Common myeloid progenitor, CD34-positive (primary cell): Measurements from ENCODE around the gene CELF2.

ENCODE experiments used
- CTCF ChIA-PET: fragments of 350-600 bp; sonication (Branson Sonifier 250); formaldehyde crosslinking; loops from one replicate; lab custom pipeline; 2021; ENCODE audit warnings: antibody characterized with exemption; lab: Charles Lee
- POLR2A ChIA-PET: fragments of 350-600 bp; sonication (Branson Sonifier 250); formaldehyde crosslinking; loops from one replicate; lab custom pipeline; 2021; ENCODE audit warnings: antibody characterized with exemption; lab: Charles Lee
- DNase-seq, 3 donors: peaks; one replicate each; pipeline versions ENCODE4 v3.0.0 to v3.0.0-alpha.2; 2013
- H3K27ac ChIP-seq, 2 experiments: 1 replicate in 1 of 2; 2 replicates in 1 of 2; pipeline ENCODE4 v1.7.0; 2013; ENCODE audit warnings: inconsistent platforms in 2 of 2, low read length in 2 of 2, mild to moderate bottlenecking in 2 of 2, low read depth in 1 of 2, moderate library complexity in 1 of 2; ENCODE audit not compliant: severe bottlenecking in 2 of 2, insufficient read depth in 1 of 2, poor library complexity in 1 of 2
- H3K27me3 ChIP-seq, 5 experiments: replicated peaks in 2 of 5; 1 replicate in 3 of 5; 2 replicates in 2 of 5; pipeline versions ENCODE4 v1.6.1 to v1.7.0; 2013; ENCODE audit warnings: low read length in 4 of 5, mild to moderate bottlenecking in 2 of 5, moderate library complexity in 2 of 5, inconsistent platforms in 1 of 5; ENCODE audit not compliant: insufficient read depth in 5 of 5, control insufficient read depth in 4 of 5
- H3K36me3 ChIP-seq, 4 experiments: 1 replicate in 2 of 4; 2 replicates in 2 of 4; pipeline versions ENCODE4 v1.6.1 to v1.7.0; 2013; ENCODE audit warnings: low read length in 3 of 4, control low read depth in 1 of 4, mild to moderate bottlenecking in 1 of 4; ENCODE audit not compliant: control insufficient read depth in 4 of 4, insufficient read depth in 4 of 4
- H3K4me1 ChIP-seq, 4 experiments: 1 replicate in 3 of 4; 2 replicates in 1 of 4; pipeline versions ENCODE4 v1.6.1 to v1.7.1; 2013; ENCODE audit warnings: low read length in 3 of 4, mild to moderate bottlenecking in 3 of 4, control low read depth in 1 of 4, inconsistent platforms in 1 of 4, moderate library complexity in 1 of 4; ENCODE audit not compliant: control insufficient read depth in 4 of 4, insufficient read depth in 4 of 4; ENCODE audit errors: control extremely low read depth in 1 of 4
- H3K4me3 ChIP-seq, 7 experiments: 1 replicate in 4 of 7; 2 replicates in 3 of 7; pipeline versions ENCODE4 v1.5.1 to v1.7.0; 2013; ENCODE audit warnings: mild to moderate bottlenecking in 7 of 7, low read length in 6 of 7, moderate library complexity in 6 of 7, inconsistent platforms in 2 of 7, low read depth in 2 of 7, control low read depth in 1 of 7; ENCODE audit not compliant: insufficient read depth in 4 of 7, control insufficient read depth in 1 of 7; ENCODE audit errors: extremely low read depth in 1 of 7
- H3K9me3 ChIP-seq, 5 experiments: 1 replicate in 4 of 5; 2 replicates in 1 of 5; pipeline versions ENCODE4 v1.6.1 to v1.7.1; 2013; ENCODE audit warnings: low read length in 4 of 5, mild to moderate bottlenecking in 2 of 5, inconsistent platforms in 1 of 5, low read depth in 1 of 5, moderate library complexity in 1 of 5; ENCODE audit not compliant: control insufficient read depth in 4 of 5, insufficient read depth in 2 of 5; ENCODE audit errors: control extremely low read depth in 1 of 5
- WGBS: methylation state at CpG from one replicate; pipeline ENCODE4 v1.1.5; 2013; ENCODE audit not compliant: insufficient coverage; 5-methylcytosine and 5-hydroxymethylcytosine counted together

Gene CELF2

GRCh38 chr10:11050301-11051287 lies 32.9 kb downstream of the CELF2 start:
- CTCF ChIA-PET, result no interaction called here
- H3K27me3 ChIP-seq, result no peaks in the 10 kb centered on the region

GRCh38 chr10:11057018-11057417 lies 39.3 kb downstream of the CELF2 start:
- Histone ChIP-seq H3K4me1 (no peaks in the 10 kb centered on the region), H3K9me3 (peaks cover 0 to 5% (median 0%) of the 10 kb centered on the region in 5 experiments), H3K27ac (no peak overlapping the region), H3K4me3 (no peak overlapping the region), H3K27me3 (no peaks in the 10 kb centered on the region), H3K36me3 (no peaks in the 10 kb centered on the region)
- CTCF ChIA-PET, result no interaction called here
- WGBS, result 100% methylated on average over 4 of the region's 6 CpGs
- POLR2A ChIA-PET, result no interaction called here
- no peak for DNase-seq

More at GRCh38 chr10:11050301-11051287, 32.9 kb downstream of the CELF2 start:
- H3K9me3 ChIP-seq, result no peaks in the 10 kb centered on the region
- POLR2A ChIA-PET, result no interaction called here
- H3K36me3 ChIP-seq, result no peaks in the 10 kb centered on the region
- no peak overlapping the region for H3K27ac ChIP-seq
- 99% methylated on average over 9 of the region's 10 CpGs for WGBS
- no peak overlapping the region for H3K4me3 ChIP-seq
- DNase-seq, result no peak
- no peaks in the 10 kb centered on the region for H3K4me1 ChIP-seq

DNA sequence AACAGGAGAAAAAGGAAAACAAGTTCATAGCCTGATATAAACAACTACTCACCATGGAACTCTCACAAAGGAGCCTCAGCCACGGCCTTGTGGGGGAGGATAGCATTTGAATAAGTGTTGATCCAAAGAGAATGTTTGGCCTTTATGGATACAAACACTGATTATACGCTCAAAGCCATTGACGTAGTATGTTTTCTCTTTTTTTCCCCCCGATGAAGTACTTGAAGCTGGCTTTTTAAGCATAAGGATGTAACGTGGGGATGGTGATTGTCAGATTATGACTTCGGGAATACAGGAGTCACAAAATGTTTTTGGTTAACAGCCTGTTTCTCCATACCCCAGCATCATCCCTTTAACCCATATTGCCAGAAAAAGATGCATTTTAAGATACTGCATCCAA lies 39.8 kb downstream of the CELF2 start:
- CTCF ChIA-PET, result no interaction called here
- Histone ChIP-seq H3K4me3 (no peak overlapping the region), H3K27ac (no peak overlapping the region), H3K4me1 (no peaks in the 10 kb centered on the region), H3K9me3 (peaks cover 0 to 7% (median 0%) of the 10 kb centered on the region in 5 experiments), H3K36me3 (no peaks in the 10 kb centered on the region), H3K27me3 (no peaks in the 10 kb centered on the region)
- DNase-seq, result no peak
- POLR2A ChIA-PET, result no interaction called here
- WGBS, result 90% methylated on average over 4 of the region's 6 CpGs

DNA sequence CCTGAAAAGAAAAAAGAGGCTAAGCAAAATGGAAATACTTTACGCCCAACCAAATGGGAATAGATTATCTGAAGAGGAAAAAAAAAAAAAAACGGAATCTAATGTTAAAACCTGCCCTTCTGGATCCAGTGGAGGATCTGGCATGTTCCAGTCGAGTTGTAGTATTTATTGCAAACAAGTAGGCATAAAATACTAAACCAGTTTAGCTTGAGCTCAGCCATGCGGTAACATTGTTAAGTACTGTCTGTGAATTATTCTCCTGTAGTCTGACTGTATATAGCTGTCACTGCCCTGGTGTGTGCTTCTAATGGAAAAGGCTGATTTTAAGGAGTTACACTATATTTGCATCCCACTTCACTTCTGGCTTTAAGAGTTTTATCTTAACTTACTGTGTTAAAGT lies 40.3 kb downstream of the CELF2 start:
- WGBS, result no CpG with 5 or more reads among the region's 4 CpGs
- H3K9me3 ChIP-seq, result peaks cover 0 to 8% (median 0%) of the 10 kb centered on the region in 5 experiments
- POLR2A ChIA-PET, result no interaction called here
- H3K4me3 ChIP-seq, result no peak overlapping the region
- no peaks in the 10 kb centered on the region for H3K27me3 ChIP-seq
- H3K36me3 ChIP-seq, result no peaks in the 10 kb centered on the region
- CTCF ChIA-PET, result no interaction called here
- H3K4me1 ChIP-seq, result no peaks in the 10 kb centered on the region
- no peak overlapping the region for H3K27ac ChIP-seq
- DNase-seq, result no peak

DNA sequence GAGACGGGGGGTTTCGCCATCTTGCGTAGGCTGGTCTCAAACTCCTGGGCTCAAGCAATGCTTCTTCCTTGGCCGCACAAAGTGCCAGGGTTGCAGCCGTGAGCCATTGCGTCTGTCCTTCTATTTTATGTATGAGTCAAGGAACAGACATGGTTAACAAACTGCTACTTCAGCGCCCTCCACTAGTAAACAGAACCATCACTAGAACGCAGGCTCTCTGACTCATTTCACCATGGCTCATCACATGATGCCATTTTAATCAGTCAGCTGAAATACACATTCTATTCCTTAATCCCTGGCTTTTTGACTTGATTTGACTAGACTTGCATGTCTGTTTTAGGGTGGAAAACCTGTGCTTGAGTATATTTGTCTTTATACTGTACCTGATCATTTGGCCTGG lies 41.3 kb downstream of the CELF2 start:
- ChIA-PET CTCF (no interaction called here), POLR2A (no interaction called here)
- peaks cover 0 to 8% (median 0%) of the 10 kb centered on the region in 5 experiments for H3K9me3 ChIP-seq
- no peak overlapping the region for H3K27ac ChIP-seq
- no peak for DNase-seq
- H3K4me1 ChIP-seq, result no peaks in the 10 kb centered on the region
- no peaks in the 10 kb centered on the region for H3K27me3 ChIP-seq
- H3K36me3 ChIP-seq, result no peaks in the 10 kb centered on the region
- no peak overlapping the region for H3K4me3 ChIP-seq
- 100% methylated on average over 8 of the region's 8 CpGs for WGBS

GRCh38 chr10:11063856-11064255 lies 46.2 kb downstream of the CELF2 start:
- Histone ChIP-seq H3K27me3 (no peaks in the 10 kb centered on the region), H3K4me3 (no peak overlapping the region), H3K27ac (no peak overlapping the region), H3K4me1 (no peaks in the 10 kb centered on the region), H3K36me3 (no peaks in the 10 kb centered on the region), H3K9me3 (peaks cover 0 to 8% (median 0%) of the 10 kb centered on the region in 5 experiments)
- no peak for DNase-seq
- CTCF ChIA-PET, result no interaction called here
- 94% methylated on average over 2 of the region's 5 CpGs for WGBS
- POLR2A ChIA-PET, result no interaction called here

DNA sequence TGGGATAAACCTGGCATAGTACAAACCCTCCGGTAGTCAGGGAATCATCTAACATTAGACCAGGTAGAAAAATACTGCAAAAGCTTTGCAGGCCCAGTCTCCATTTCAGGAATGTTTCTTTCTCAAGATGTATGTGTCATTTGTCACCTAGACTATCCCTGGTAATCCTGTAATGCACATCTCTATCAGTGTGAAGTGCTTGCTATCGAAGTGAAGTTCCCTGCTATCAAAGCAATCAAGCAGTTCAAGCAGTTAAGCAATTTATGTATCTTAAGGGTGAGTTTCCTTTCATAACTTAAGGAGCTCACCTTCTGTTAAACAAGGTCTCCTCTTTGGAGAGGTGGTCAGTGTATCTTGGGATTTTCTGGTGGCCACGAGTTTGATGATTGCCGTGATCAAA lies 47.2 kb downstream of the CELF2 start:
- peaks cover 0 to 8% (median 0%) of the 10 kb centered on the region in 5 experiments for H3K9me3 ChIP-seq
- no peaks in the 10 kb centered on the region for H3K27me3 ChIP-seq
- H3K27ac ChIP-seq, result no peak overlapping the region
- H3K36me3 ChIP-seq, result no peaks in the 10 kb centered on the region
- DNase-seq, result no peak
- POLR2A ChIA-PET, result no interaction called here
- CTCF ChIA-PET, result no interaction called here
- no peak overlapping the region for H3K4me3 ChIP-seq
- WGBS, result 100% methylated on average over 2 of the region's 4 CpGs
- H3K4me1 ChIP-seq, result no peaks in the 10 kb centered on the region
